Kidney capillary endothelial cell (primary cell): ENCODE measurements around the gene VSTM4.

ENCODE experiments used
- DNase-seq: peaks from one replicate; pipeline ENCODE4 v3.0.0-alpha.2; 2018; ENCODE audit warnings: low spot score

Gene VSTM4

GRCh38 chr10:49141541-49142332, 26.4 kb upstream of the VSTM4 start:
- no peak for DNase-seq

DNA sequence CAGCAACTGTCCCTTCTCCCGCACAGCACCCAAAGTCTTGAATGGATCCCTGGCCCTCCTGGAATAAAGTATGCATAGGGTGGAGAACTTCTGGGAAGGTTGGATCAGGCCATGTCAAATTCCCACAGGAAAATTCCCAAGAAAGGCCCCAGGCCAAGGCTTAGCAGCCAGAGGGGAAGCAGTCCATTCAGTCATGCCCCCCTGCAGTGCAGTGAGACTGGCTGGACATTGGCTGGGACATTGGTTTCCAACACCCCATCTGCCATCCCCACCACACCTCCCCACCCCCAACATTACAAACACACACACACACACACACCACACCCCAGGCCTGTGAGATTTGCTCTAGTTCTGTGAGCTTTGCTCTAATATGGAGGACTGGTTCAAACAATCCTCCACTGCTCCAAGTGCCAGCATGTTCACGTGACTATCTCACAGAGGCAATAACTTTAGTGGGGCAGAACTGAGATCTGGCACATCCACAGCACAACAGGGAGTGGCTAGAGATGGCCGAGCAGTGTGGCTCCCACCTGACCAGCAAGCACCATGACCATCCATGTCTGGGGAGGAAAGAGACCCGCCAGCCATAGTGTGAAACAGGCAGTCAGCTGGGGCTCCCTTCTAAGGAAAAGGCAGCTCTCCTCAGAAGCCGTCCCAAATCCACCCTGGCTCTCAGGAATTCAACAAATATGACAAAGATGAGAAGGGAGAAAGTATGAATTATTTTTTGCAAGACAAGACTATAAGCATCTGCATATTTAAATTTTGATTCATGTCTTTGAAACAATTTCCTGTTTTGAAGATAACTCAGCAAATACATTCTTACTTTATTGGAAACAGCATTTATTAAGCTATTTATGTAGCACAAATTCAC, 25.2 kb upstream of the VSTM4 start:
- no peak for DNase-seq

- DNase-seq: no peak
These were observed 24.5 kb upstream of the VSTM4 start for GRCh38 chr10:49139846-49140195.

GRCh38 chr10:49139028-49139845, 23.9 kb upstream of the VSTM4 start:
- DNase-seq: no peak

- no peak for DNase-seq
These were observed 23.1 kb upstream of the VSTM4 start for GRCh38 chr10:49138361-49138891.

- DNase-seq: no peak
These were observed 21.2 kb upstream of the VSTM4 start for GRCh38 chr10:49136525-49136924.

DNA sequence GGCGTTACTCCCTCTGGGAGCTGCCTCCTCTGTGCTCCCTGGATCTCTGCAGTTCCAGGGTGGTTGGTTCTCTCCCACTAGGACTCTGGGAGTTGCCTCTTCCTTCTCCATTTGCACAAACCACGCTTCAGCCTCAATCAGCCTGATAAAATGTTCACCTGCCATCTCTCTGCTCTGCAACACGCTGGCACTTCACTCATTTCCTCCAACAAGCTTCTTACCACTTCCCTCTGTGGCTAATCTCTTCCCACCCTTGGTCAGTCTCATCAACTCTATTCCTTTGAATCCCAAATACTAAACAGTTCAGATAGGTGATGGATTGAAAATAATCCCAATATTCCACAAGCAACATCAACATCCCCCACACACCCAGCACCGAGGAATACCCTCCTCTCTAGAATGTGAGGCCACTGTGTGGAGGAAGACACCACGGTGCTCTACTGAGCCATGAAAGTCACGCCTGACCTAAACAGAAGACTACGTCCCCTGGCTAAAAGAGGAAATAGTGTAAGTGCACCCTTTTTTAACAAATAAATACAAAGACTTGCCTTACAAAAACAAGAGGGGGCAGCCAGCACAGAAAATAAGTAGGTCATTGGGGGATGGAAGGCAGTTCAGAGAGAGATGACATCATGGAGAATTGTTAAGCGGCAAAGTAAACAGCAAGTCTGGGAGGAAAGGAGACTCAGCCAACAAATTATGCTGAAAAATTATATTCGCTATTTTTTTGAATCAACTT, 20.4 kb upstream of the VSTM4 start:
- DNase-seq: no peak

DNA sequence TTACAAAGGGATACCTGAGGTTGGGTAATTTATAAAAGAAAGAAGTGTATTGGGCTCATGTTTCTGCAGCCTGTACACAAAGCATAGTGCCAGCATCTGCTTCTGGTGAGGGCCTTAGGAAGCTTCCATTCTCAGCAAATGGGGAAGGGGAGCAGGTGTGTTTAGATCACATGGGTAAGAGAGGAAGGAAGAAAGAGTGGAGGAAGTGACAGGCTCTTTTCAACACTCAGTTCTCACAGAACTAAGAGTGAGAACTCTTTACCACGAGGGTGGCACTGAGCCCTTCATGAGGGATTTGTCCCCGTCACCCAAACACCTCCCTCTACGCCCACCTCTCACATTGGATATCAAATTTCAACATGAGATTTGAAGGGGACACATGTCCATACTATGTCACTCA, 19.0 kb upstream of the VSTM4 start:
- no peak for DNase-seq

GRCh38 chr10:49133706-49134248, 18.5 kb upstream of the VSTM4 start, which contains the start of gene FAM170B:
Gene FAM170B, minus strand, starts transcription at chr10:49134021. Its CDS starts 103 bp downstream, at chr10:49133918.
- no peak for DNase-seq

DNA sequence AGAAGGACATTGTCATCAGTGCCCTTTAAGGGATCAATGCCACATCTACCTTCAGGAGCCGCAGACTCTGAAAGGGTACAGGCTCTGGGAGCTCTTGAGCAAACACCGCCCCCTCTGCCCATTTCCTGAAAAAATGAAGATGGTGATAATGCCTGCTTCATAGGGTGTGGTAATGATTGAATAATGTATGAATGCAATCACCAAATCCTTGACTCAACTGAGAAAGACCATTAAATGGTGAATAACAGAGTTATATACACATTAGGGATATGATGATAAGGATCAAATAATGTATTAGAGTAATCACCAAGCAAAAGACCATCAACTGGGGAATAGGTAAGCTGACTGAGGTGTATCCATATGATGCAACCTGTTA, 17.0 kb upstream of the VSTM4 start:
- DNase-seq: no peak

DNA sequence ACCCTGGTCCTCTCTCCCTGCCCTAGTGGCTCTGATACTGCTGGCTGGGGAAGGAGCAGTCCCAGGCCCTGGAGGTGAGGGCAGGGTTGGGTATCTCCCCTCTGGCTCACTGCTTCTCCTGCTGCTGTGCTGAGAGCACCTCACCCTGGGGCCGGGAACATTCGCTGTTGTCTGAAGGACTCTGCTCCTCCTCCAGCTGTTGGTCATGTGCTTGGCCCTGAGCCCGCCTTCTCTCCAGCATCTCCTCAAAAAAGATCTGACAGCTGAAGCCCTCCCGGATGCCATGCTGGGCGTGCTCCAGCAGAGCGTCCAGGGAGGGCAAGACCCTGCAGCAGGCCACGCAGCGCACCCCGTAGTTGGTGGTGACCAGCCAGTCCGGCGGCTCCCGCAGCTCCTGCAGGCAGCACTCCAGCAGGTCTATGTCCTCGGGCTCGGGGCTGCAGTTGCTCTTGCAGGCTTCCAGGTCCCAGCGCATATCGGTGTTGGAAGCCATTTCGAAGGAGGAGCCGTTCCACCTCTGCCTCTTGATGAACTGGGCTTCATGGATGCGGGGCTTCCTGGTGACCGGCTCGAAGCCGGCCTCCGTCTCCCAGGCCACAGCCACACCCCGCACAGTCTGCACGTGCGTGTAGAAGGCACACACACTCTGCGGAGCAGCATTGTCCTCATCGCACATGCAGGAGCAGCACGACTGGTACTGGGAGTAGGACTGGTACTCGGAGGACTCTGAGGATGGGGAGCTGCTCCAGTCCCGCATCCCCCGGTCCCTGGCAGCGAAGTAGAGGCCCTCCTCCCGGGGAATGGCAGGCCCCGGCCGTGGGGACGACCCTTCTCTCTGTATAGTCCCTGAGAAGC, 16.4 kb upstream of the VSTM4 start:
- DNase-seq: no peak

- no peak for DNase-seq
These were observed 14.1 kb upstream of the VSTM4 start for GRCh38 chr10:49129376-49129775.

DNA sequence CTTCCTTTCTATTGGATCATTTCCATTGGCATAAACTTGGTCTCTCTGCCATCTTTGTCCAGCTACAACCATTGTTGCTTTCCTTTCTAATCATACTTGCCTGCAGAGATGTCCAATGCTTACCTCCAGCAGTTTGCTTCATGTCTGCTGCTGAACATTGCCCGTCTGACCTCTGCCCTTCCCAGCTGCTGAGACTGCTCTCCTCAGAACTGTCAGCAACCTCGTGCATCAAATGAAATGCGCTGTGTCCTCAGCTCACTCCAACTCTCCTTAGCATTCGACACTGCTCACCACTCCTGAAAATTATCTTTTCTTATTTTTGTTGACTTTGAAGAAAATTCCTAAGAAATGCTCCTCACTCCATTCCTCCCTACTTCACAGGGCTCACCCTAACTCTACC, 13.5 kb upstream of the VSTM4 start:
- DNase-seq: no peak

- DNase-seq: no peak
These were observed 8.9 kb upstream of the VSTM4 start for GRCh38 chr10:49123981-49124950.

DNA sequence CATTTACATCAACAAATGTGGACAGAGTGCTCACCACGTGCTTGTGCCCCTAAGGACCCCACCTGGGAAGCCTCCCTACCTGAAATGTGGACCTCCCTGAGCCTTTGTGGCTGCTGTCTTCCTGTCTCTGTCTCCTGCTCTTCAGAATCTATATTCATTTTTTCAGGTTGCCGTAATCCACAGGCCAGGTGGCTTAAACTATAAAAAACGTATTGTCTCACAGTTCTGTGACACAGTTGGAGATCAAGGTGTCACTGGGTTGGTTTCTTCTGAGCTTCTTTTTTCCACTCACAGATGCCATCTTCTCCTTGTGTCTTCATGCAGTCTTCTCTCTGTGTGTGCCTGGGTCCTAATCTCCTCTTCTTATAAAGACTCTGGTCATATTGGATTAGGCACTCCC, 5.6 kb upstream of the VSTM4 start:
- DNase-seq: no peak

DNA sequence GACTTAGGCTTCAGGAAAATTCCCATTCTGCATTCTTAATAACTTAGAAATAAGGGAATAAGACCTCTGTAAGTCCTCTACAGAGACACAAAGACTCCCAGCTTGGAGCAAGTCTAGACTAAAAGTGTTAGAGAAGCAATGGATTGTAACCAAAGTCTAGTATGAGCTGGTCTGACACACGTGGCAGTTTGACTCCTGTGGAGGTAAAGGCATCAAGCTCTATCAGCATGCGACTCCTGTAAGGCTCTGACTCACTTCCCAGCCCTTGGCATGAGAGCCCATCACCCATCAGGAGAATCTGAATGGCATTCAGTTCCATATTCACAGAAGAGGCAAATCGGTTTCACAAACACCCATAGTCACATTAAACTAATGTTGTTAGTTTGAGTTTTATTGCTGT, 4.4 kb upstream of the VSTM4 start:
- peak; percentile 11 for DNase-seq

DNA sequence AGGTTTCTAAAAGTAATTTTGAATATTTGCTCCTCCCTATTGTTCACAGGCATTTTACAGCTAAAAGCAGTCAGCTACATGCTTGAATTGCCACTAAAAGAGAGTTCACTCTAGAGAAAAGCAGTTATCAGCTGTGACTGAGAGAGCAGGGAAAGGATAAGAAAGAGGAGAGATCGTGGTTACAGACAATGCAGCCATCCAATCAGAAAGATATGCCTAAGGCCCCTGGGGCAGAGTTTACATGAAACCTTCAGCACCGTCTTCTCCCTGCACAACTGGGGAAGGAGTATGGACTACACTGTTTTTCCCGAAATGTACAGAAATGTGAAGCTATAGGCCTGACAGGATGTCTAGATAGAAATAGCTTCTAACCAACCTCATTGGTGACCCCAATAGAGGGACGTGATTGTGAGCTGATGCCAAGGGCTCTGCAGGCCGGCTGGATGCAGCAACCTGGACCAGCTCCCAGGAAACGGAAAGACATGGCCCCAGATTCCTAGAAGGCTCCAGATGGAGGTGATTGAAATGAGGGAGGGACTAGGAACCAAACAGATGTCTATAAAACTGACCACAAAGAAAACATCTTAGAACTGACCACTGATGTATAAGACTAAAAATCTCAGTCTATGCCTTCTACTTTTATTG, 3.2 kb upstream of the VSTM4 start:
- DNase-seq: no peak

GRCh38 chr10:49117376-49118070, 2.2 kb upstream of the VSTM4 start:
- no peak for DNase-seq
